ENCODE results near the gene KCNQ5. TPM values are rescaled to one million over a fixed set of nuclear protein-coding genes. Genes with fewer than 3 reads are reported as not detected.

KCNQ5 gene
- total RNA-seq, 6 donors from 2014 or later, result 0.30 to 3.1 (median 0.32) TPM

GRCh38 chr6:72869621-72870020 is 247.8 kb downstream of the KCNQ5 start:
- DNase-seq (no peak), ATAC-seq (ENCODE audit: low FRiP score in 2 of 2) (no peak)
- no peak overlapping the region for H3K27ac ChIP-seq
- H3K9me3 ChIP-seq, result no peaks in the 10 kb centered on the region
- H3K4me1 ChIP-seq, result peaks cover 0 to 8% (median 0%) of the 10 kb centered on the region in 4 donors
- H3K36me3 ChIP-seq, result no peaks in the 10 kb centered on the region
- H3K4me3 ChIP-seq, result no peak overlapping the region
- no peaks in the 10 kb centered on the region for H3K27me3 ChIP-seq
- 94 to 96% methylated on average over 5 of the region's 5 CpGs for WGBS, 2 donors
- no peak for TF ChIP-seq POLR2AphosphoS5 (IDR thresholded peaks at IDR 0.05)
- no peak for TF ChIP-seq POLR2A (IDR thresholded peaks at IDR 0.05)
- TF ChIP-seq EP300 (IDR thresholded peaks at IDR 0.05), result no peak
- TF ChIP-seq CTCF (IDR thresholded peaks at IDR 0.05), result no peak

GRCh38 chr6:72873433-72873832 is 251.6 kb downstream of the KCNQ5 start:
- Histone ChIP-seq H3K4me1 (no peaks in the 10 kb centered on the region), H3K27ac (no peak overlapping the region), H3K27me3 (no peaks in the 10 kb centered on the region), H3K36me3 (no peaks in the 10 kb centered on the region), H3K9me3 (no peaks in the 10 kb centered on the region), H3K4me3 (no peak overlapping the region)
- TF ChIP-seq CTCF (IDR thresholded peaks at IDR 0.05) (no peak), POLR2A (IDR thresholded peaks at IDR 0.05) (no peak), POLR2AphosphoS5 (IDR thresholded peaks at IDR 0.05) (no peak), EP300 (IDR thresholded peaks at IDR 0.05) (no peak)
- WGBS, 2 donors, result 90 to 91% methylated on average over 1 of the region's 1 CpG
- DNase-seq (no peak), ATAC-seq (ENCODE audit: low FRiP score in 2 of 2) (no peak)

GRCh38 chr6:72876256-72876655 is 254.4 kb downstream of the KCNQ5 start:
- Histone ChIP-seq H3K4me3 (no peak overlapping the region), H3K9me3 (no peaks in the 10 kb centered on the region), H3K27me3 (no peaks in the 10 kb centered on the region), H3K27ac (no peak overlapping the region), H3K4me1 (no peaks in the 10 kb centered on the region), H3K36me3 (no peaks in the 10 kb centered on the region)
- ATAC-seq (ENCODE audit: low FRiP score in 2 of 2) (no peak), DNase-seq (no peak)
- no peak for TF ChIP-seq CTCF (IDR thresholded peaks at IDR 0.05)
- no peak for TF ChIP-seq POLR2A (IDR thresholded peaks at IDR 0.05)
- TF ChIP-seq EP300 (IDR thresholded peaks at IDR 0.05), result no peak
- TF ChIP-seq POLR2AphosphoS5 (IDR thresholded peaks at IDR 0.05), result no peak

GRCh38 chr6:72886170-72886569 is 264.3 kb downstream of the KCNQ5 start:
- TF ChIP-seq POLR2A (IDR thresholded peaks at IDR 0.05) (no peak), EP300 (IDR thresholded peaks at IDR 0.05) (no peak), CTCF (IDR thresholded peaks at IDR 0.05) (no peak), POLR2AphosphoS5 (IDR thresholded peaks at IDR 0.05) (no peak)
- Histone ChIP-seq H3K9me3 (no peaks in the 10 kb centered on the region), H3K36me3 (no peaks in the 10 kb centered on the region), H3K27ac (no peak overlapping the region), H3K27me3 (no peaks in the 10 kb centered on the region), H3K4me3 (no peak overlapping the region), H3K4me1 (no peaks in the 10 kb centered on the region)
- ATAC-seq (ENCODE audit: low FRiP score in 2 of 2) (no peak), DNase-seq (no peak)

GRCh38 chr6:72890233-72890632 is 268.4 kb downstream of the KCNQ5 start:
- WGBS, 2 donors, result 69 to 72% methylated on average over 1 of the region's 1 CpG
- H3K36me3 ChIP-seq, result no peaks in the 10 kb centered on the region

More at GRCh38 chr6:72890233-72890632, 268.4 kb downstream of the KCNQ5 start:
- DNase-seq (no peak), ATAC-seq (ENCODE audit: low FRiP score in 2 of 2) (no peak)
- H3K9me3 ChIP-seq, result no peaks in the 10 kb centered on the region
- no peak for TF ChIP-seq POLR2A (IDR thresholded peaks at IDR 0.05)
- no peak for TF ChIP-seq POLR2AphosphoS5 (IDR thresholded peaks at IDR 0.05)
- no peak for TF ChIP-seq EP300 (IDR thresholded peaks at IDR 0.05)
- TF ChIP-seq CTCF (IDR thresholded peaks at IDR 0.05), result no peak
- H3K4me3 ChIP-seq, result no peak overlapping the region
- H3K27me3 ChIP-seq, result no peaks in the 10 kb centered on the region
- H3K27ac ChIP-seq, result no peak overlapping the region
- H3K4me1 ChIP-seq, result no peaks in the 10 kb centered on the region
